SK-N-SH treated with all-trans-retinoic acid at 6 μM for 48 hours (cell line): ENCODE data around the gene KCNK17.

Source experiments
- CSRNP3 ChIP-seq: fragments of 250-450 bp; sonication (Bioruptor Pico); IDR thresholded peaks from 2 replicates; pipeline ENCODE4 v1.5.1; 2021; ENCODE audit warnings: mild to moderate bottlenecking, moderate library complexity
- SNAI2 ChIP-seq: fragments of 250-450 bp; sonication (Bioruptor Pico); IDR thresholded peaks from 2 replicates; pipeline ENCODE4 v1.5.0; 2020; ENCODE audit warnings: mild to moderate bottlenecking, moderate library complexity
- ZNF565 ChIP-seq: fragments of 450-650 bp; formaldehyde crosslinking; conservative IDR thresholded peaks from 2 replicates; pipeline ENCODE4 v1.5.0; 2020; ENCODE audit warnings: low read depth, mild to moderate bottlenecking, moderate library complexity
- ZNF8 ChIP-seq: fragments of 450-650 bp; formaldehyde crosslinking; IDR thresholded peaks from 2 replicates; pipeline ENCODE4 v1.5.0; 2020; ENCODE audit warnings: mild to moderate bottlenecking, moderate library complexity
- TF ChIP-seq, protein P1 (sequence below): fragments of 250-450 bp; sonication (Bioruptor Pico); IDR thresholded peaks from 2 replicates; pipeline ENCODE4 v1.8.0; 2020; ENCODE audit warnings: mild to moderate bottlenecking, moderate library complexity, borderline replicate concordance

GRCh38 chr6:39281312-39281980 is 32.8 kb downstream of the KCNK17 start:
- TF ChIP-seq ZNF8 (CRISPR knock-in tag) (no peak), CSRNP3 (no peak), ZNF565 (CRISPR knock-in tag) (no peak), SNAI2 (CRISPR knock-in tag) (no peak)
- TF ChIP-seq, protein P1, sequence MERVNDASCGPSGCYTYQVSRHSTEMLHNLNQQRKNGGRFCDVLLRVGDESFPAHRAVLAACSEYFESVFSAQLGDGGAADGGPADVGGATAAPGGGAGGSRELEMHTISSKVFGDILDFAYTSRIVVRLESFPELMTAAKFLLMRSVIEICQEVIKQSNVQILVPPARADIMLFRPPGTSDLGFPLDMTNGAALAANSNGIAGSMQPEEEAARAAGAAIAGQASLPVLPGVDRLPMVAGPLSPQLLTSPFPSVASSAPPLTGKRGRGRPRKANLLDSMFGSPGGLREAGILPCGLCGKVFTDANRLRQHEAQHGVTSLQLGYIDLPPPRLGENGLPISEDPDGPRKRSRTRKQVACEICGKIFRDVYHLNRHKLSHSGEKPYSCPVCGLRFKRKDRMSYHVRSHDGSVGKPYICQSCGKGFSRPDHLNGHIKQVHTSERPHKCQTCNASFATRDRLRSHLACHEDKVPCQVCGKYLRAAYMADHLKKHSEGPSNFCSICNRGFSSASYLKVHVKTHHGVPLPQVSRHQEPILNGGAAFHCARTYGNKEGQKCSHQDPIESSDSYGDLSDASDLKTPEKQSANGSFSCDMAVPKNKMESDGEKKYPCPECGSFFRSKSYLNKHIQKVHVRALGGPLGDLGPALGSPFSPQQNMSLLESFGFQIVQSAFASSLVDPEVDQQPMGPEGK (CRISPR knock-in tag) = no peak
